ENCODE results near the gene MCF2L.

The MCF2L gene

DNA sequence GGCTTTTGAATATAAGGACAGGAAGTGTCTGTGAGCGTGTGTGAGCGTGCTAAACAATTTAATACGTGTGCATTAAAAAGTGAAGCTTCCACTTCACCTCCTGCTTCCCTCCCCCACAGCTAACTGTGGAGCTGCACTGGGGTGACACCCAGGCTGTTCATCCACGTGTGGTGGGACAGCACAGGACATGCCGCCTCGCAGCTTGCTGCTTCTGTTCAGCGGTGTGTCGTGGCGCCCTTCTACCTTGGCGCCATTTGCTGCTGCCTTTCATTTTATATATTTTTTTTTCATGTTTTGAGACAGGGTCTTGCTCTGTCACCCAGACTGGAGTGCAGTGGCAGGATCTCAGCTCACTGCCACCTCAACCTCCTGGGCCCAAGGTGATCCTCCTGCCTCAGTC is 63.3 kb downstream of the MCF2L start:
- TF ChIP-seq, protein P1, sequence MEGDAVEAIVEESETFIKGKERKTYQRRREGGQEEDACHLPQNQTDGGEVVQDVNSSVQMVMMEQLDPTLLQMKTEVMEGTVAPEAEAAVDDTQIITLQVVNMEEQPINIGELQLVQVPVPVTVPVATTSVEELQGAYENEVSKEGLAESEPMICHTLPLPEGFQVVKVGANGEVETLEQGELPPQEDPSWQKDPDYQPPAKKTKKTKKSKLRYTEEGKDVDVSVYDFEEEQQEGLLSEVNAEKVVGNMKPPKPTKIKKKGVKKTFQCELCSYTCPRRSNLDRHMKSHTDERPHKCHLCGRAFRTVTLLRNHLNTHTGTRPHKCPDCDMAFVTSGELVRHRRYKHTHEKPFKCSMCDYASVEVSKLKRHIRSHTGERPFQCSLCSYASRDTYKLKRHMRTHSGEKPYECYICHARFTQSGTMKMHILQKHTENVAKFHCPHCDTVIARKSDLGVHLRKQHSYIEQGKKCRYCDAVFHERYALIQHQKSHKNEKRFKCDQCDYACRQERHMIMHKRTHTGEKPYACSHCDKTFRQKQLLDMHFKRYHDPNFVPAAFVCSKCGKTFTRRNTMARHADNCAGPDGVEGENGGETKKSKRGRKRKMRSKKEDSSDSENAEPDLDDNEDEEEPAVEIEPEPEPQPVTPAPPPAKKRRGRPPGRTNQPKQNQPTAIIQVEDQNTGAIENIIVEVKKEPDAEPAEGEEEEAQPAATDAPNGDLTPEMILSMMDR (IDR thresholded peaks at IDR 0.05) = no peak

- TF ChIP-seq, protein P1 (IDR thresholded peaks at IDR 0.05) = no peak
Measured at GRCh38 chr13:113033054-113033850, 64.2 kb downstream of the MCF2L start.

- TF ChIP-seq, protein P1 (IDR thresholded peaks at IDR 0.05) = peak; percentile 72
Measured at GRCh38 chr13:113034451-113035212, 65.6 kb downstream of the MCF2L start.

GRCh38 chr13:113035213-113035800 is 66.3 kb downstream of the MCF2L start:
- TF ChIP-seq, protein P1 (IDR thresholded peaks at IDR 0.05) = no peak; the same call in 1 of the 2 replicates

DNA sequence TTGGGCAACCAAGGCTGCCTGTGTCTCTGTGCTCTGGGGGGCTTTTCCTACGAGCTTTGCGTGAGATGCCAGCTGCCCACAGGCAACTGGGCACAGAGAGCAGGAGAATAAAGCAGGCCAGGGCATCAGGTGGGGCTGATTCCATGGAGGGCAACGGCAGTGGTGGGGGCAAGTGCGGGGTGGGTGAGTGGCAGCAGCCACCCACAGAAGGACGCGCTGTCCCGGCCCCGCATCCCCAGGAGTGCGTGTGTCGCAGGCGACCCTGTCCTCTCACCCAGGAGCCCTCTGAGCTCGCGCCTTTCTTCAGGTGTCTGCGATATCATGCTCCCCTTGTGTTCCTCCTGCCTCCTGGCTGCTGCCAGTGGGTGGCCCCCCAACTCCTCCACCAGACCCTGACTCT is 67.4 kb downstream of the MCF2L start:
- TF ChIP-seq, protein P1 (IDR thresholded peaks at IDR 0.05) = no peak

DNA sequence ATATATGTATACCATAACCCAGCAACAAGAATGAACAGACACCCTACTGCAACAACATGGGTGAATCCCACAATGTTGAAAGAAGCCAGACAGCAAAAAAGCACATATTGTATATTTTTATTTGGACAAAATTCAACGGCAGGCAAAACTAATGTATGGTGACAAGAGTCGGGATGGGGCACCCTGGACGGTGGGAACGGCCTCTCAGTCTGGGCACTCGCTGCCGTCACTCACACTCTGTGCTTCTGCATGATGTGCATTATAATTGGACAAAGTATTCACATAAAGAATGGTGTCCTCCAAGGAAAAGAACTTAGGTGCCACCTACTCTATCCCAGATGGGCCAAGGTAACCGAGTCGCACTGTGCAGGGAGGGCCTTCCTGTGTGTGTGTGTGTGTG is 71.0 kb downstream of the MCF2L start:
- TF ChIP-seq, protein P1 (IDR thresholded peaks at IDR 0.05) = no peak

- TF ChIP-seq, protein P1 (IDR thresholded peaks at IDR 0.05) = no peak
Measured at GRCh38 chr13:113040597-113041292, 71.7 kb downstream of the MCF2L start.

All from LNCAP (cell line).